Glomerular endothelial cell (primary cell): Measurements from ENCODE around the gene SLC22A4. TPM values are rescaled to one million over a fixed set of nuclear protein-coding genes. Genes with fewer than 3 reads are reported as not detected.

Experiments
- DNase-seq: peaks from one replicate; pipeline ENCODE4 v3.0.0-alpha.2; 2011; ENCODE audit warnings: low read depth, low spot score; ENCODE audit errors: extremely low read depth
- total RNA-seq: library from RNA; depleted of rRNA; stranded (reverse); fragments of >200 nt; gene quantifications from 2 replicates; pipeline ENCODE4 v1.2.3, GENCODE V29; 2015

The SLC22A4 gene
- total RNA-seq, 1 donor from 2014 or later, result 12.0 TPM

DNA sequence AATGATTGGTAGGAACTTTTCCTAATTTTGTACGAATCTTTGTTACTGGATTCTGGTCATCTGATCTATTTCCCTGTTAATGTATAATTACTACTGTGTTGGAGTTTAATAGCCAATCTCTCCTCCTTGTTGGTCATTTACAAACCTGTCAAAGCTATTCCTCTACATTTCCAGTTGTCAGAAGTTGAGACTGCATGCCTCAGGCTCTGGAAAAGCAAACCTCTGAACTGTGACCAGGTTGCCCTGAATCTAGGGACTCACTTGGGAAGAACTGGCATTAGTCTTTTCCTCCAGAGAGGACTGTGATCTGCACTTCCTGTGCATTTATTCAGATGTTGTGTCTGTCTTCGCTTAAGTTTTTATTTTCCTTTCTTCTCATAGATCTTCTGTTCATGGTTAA lies 20.6 kb upstream of the SLC22A4 start:
- DNase-seq, result no peak

DNA sequence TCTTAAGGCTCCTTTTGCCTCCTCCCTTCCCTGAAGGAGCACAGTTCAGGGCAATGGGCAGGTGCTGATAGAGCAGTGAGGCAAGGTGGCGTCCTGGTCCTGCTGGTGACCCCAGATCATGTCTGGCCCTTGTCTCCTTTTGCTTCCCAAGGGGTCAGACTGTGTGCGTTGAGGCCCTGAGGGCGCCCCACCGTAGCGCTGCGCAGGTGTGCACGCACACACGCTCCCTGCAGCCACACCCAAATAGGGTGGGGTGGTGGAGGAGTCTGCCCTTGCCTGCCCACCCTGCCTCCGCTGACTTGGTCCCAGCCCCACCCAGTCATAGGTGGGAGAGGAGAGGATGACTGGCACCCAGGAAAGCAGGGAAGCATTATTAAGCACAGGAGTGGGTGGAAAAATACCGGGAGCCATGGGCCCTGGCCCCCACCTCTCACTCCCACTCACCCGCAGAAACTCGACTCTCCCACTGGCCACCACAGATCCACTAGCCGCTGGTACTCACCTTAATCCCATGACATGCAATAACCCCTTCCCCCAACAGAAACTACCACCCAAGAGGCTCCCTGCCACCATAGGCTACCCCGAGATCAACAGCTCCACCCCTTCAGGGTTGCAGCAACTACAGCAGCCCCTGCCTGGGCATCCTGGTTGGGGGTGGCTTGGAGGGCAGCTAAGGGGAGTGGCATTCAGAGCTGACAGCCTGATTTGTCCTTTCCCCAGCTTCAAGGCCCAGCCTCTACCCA lies 20.0 kb upstream of the SLC22A4 start:
- no peak for DNase-seq

DNA sequence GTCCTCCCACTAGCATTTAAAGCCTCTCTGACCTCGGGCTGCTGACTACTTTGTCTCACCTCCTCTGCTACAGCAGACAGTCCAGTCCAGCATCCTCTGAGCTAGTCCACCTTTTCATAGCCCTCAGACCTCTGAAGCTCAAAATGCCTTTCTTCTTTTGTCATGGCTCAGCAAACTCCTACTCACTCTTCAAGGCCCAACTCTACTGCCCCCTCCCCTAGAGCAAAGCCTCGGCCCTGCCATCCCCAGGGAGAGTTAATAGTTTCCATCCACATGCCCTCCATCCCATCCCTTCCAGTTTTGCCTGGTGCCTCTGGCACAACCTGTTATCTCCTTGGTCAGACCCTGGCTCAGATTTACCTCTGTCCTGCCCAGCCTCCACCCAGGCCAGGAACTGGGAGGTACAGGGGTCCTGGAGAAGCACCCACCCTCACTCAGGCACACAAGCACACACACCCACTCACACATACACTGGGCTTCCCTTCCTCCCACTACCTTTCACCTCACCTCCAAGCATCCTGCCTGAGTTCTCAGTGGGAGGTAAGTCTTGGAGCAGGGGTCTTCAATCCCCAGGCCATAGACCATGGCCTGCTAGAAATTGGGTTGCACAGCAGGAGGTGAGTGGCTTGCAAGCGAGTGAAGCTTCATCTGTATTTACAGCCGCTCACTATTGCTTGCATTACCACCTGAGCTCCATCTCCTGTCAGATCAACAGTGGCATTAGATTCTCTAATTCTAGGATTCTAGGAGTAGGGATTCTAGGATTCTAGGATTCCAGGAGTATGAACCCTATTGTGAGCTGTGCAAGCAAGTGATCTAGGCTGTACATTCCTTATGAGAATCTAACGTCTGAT lies 18.6 kb upstream of the SLC22A4 start:
- DNase-seq, result no peak

DNA sequence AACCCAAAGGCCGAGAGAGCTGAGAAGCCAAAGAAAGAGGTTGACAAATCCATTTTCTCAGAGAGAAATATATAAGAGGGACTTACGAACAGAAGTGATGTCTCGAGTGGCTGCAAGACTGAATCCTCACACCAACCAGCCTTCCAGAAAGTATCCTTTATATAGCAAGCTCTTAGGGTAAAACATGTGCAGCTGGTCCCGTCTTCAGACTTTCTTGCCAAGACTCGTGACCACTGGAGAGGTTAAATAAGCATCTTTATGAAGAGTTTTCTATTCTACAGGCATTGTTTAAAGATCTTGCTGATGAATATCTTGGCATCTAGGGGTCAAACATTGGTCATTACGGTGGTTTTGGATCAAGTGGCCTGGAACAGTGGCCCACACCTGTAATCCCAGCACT lies 16.9 kb upstream of the SLC22A4 start:
- DNase-seq, result no peak

DNA sequence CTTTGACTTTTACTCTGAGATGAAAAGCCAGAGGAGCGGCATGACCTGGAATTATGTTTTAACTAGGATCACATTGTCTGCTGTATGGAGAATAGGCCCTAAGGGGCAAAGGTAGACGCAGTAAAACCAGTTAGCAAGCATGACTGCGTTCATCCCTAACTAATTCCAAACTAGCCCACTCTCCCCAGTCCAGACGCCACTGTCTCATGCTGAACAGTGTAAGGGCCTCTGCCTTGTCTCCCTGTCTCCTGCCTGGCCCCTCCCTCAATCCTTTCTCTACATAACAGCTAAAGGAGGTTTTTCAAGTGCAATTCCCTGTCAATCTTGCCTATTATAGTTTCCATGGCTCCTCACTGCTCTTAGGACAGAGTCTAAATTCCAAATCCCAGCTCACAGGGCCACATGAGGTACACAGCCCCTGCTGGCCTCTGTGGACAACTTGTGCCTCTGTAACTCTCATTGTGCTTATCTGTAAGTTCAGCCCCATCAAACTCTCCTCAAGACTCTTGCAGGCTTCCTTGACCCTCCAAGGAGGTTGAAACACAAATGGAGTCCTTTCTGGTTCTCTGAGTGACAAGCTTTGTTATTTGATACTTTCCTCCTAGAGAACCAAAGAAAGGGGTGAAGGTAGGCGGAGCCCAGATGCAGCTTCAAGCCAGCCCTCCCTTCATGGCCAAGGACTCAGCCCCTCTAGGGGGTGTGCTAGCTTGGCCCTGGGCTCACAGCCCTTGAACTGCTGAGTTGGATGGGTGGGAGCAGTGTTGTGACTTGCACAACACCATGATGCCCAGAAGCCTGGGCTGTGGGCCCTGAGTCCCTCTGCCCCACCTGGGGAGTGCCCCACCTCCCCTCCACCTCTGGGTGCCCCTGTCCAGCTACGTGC lies 16.0 kb upstream of the SLC22A4 start:
- no peak for DNase-seq

DNA sequence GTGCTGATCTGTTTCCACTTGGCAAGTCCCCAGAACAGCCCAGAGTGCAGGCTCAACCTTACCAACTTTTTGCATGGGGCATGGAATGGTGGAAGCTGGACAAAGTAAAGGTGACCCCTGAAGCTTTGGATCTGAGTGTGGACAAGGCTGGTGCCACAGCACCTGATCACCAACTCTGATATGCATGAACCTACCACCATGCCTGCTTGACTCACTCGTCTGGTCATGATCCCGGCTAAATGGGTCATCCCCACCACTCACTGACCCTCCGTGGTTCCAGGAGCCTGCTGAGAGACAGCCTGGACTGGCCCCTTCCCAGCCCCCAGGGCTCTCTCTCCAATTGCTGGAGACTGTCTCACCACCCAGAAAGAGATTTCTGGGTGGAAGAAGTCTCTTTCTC lies 14.4 kb upstream of the SLC22A4 start:
- no peak for DNase-seq

DNA sequence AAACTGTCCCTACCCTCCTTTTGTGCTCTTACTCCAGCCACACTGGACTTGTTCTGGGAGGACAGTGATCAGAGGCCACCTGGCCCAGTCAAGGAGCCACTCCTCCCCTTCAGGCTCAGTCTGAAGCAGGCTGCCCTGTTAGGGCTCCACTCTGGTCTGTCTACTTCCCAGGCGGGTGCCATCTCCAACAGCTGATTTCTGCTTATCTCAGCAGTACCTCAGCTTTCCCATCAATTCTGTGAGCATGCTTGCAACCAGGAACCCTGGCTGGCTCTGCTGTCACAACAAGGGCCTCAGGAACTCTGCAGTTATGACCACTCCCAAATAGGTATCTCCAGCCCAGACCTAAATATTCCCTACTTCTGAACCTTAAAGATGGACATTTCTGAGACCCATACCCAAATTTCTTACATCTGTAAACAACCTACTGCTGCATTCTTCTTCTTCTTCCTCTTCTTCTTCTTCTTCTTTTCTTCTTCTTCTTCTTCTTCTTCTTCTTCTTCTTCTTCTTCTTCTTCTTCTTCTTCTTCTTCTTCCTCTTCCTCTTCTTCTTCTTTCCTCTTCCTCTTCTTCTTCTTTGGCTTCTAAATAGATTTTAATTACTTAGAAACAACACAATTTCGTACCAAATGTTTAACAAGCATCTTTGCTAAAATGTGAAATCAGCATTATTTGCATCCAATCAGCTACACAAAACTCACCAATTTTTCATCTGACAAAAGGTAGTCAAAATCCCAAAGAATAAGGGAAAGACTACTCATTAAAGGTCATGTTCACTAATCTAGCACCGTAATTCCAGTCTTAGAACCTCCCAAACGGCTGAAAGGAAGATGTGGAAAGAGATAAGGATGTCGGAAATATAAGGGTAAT lies 13.6 kb upstream of the SLC22A4 start:
- DNase-seq, result no peak

DNA sequence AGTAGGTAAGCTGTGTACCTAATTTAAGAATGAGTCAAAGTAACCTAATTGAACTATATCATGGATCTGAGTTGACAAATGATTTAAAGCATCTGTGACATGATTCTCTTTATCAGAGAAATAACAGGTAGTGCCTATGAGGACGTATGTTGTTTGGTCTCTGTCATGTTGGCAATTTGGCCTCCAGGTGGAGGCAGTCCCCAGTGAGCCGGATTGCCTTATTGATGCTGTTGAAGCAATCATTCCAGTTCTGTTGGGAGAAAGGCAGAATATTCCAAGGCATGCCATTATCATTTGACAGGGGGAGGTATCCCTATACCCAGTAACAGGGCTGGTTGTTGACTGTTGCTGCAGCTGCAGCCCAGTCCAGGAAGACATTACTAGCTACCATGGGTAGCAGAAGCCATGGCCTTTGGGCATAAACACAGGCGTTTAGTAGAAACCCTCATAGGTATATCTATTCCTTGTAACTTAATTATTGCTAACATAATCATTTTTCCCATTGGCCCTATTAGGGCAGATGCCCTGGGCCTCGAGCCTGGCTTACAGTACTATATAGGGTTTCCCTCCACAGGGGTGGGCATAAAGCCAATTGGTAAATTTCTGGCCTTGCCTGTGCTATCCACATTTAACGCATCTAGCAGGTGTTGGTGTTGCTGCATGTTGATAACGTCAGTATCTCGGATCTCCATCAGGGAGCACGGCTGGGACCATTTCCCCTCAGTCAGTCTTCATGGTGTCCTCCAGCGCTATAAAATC lies 12.2 kb upstream of the SLC22A4 start:
- DNase-seq, result no peak

DNA sequence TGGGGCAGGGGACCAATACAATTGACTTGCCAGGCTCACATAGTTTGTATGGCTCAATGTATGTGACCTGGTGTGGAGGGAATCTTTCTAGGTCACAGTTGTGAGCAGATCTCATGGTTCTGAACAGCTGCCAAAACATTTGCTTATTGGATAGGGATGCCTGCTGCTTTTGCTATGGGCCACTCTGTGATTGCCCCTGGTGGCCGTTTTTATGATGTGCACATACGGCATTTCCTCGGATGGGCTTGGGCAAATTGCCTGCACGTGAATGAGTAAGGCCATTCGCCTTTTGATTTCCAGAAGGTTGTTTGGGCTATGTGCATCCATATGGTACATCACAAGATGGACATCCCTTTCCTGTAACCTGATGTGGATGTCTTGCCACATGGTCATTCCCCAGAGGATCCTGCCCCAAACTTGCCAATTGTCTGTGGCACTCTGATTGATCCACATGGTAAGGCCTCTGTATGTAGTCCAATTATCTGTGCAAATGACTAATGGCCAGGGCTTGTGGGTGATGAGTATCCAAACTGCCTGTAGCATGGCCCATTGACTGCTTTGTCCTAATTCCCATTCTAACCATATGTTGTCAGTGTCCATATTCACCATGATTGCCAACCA lies 10.7 kb upstream of the SLC22A4 start:
- DNase-seq, result no peak

DNA sequence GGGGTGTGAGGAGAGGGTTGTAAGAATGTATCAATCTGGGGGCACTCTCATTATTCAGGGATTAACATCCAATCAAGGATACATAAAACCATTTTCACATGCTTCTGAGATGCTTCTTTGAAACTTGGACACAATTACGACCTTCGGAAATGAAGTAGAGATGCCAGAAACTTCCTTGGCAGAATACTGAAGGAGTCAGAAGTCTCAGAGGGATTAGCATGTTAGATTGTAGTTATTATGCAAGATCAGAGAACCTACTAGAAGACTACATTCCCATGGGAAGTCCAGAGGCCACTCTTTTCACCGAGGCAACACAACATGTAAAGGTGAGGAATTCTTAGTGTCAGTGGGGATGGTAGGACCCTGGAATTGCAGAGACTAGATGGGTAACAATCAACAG lies 5.1 kb upstream of the SLC22A4 start:
- no peak for DNase-seq

DNA sequence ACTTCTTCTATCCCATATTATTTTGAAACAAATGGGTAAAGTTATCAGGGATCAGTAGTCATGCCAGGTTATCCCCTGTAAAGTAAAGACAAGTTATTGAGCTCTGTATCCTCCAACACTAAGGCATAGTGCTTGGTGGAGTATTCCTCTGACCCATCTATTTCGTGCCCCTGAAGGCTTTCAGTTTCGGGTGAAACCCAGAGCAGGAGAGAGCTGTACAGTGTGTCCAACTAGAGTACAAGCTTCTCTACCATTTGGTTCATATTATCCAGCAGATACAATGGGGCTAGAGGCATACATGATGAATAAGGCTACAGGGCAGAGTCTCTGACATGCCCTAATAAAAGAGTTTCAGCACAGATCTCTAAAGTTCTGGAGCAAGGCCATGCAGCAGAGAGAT lies 3.2 kb upstream of the SLC22A4 start:
- no peak for DNase-seq

DNA sequence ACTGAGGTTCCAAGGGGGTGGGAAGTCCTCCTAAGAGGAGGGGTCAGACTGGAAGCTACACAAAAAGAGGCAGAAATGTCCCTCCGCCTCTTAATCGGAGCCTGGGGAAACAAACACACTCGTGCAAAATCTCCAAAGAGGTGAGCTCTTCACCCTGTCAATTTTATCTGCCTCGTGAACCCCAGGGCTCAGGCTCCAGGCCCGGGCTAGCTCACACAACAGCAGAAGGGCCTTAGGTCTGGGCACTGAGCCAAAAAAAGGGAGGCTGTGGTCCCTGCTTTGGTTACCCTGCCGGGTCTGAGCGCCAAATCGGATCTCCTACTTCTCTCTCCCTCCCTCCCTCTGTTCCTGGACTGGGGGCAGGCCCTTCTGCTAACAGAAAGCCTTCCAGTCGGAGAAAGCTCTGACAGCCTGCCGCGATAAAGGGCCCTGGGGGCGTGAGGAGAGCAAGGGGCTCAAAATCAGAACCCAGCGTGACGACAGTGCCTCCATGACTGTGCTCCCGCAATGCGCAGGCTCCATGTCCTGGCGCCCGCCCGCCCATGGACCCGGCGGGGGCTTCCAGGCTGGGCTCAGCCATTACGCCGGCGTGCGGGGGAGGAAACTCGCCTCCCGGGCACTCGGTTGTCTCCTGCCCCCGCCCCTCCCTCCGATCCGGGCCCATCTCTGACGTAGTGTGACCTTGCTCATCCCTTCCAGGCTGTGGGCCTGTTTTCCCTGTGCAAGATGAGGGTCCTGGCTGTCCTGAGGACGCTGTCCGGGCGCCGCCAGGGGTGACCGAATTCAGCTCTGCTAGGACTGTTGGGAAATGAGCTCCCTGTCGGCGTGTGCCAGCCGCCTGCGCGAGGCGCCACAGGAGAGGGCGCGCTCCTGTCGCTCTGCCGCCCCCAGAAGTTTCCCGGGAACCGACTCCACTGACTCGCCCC lies 865 bp upstream of the SLC22A4 start:
- no peak for DNase-seq

DNA sequence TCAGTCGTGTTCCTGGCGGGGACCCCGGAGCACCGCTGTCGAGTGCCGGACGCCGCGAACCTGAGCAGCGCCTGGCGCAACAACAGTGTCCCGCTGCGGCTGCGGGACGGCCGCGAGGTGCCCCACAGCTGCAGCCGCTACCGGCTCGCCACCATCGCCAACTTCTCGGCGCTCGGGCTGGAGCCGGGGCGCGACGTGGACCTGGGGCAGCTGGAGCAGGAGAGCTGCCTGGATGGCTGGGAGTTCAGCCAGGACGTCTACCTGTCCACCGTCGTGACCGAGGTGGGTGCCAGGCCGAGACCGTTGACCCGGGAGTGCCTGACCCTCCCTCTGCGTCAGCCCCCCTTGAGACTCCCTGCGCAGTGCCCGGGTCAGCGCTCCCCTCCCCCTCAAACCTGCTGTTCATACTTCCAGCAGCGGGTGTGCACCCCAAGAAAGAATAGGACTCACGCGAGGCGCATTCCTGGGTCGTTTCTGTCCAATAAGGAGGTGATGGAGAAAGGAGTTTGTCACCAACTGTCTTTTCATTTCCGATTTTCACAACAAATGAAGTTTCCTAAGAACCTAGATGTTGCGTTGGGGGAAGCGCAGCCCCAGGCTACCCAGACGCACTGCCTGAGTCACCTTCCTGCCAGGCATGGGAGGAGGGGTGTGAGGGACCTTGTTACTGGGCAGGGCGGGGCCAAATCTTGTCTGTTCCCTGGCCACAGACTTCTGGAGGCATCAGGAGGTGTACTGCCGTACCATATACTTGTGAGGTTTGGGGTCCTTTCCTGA lies 722 bp downstream of the SLC22A4 start:
- DNase-seq, result peak; percentile 85

DNA sequence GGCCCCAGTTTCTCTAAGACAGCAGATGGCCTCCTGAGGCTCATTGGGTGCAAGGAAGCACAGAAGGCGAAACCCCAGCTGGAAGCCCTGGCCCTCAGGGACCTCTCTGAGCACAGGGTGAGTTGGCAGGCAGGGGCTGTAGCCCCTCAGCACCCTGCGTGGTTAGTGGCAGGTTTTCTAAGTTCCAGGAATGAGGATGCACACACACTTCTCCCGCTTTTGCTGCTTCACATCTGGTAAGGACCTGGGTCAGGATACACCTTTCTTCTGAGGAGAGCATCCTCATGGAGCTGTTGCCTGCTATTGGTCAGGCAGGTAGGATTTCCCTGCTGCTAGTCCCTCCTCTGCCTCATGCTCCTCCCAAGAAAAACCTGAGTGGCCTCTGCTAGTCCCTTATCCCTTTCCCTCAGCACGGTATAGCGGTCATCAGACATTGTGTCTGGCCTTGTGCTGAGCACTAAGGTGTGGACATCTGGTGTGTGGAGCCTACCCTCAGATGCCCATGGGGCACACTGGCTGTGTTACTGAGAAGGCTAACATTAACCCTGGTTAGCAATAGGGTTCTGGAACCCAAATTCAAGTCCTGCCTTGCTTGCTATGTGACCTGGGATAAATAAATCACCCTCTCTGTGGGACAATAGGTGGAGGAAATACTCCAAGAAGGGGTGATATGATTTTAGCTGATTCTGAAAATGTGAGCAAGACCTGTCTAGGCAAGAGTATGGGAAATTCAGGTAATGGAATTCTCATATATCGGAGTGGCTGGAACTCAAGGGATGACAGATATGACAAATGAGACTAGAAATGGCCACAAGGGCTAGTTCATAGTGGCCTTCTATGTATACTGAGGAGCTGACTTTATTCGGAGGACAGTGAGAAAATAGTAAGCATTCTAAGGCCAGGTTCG lies 1.6 kb downstream of the SLC22A4 start:
- no peak for DNase-seq

DNA sequence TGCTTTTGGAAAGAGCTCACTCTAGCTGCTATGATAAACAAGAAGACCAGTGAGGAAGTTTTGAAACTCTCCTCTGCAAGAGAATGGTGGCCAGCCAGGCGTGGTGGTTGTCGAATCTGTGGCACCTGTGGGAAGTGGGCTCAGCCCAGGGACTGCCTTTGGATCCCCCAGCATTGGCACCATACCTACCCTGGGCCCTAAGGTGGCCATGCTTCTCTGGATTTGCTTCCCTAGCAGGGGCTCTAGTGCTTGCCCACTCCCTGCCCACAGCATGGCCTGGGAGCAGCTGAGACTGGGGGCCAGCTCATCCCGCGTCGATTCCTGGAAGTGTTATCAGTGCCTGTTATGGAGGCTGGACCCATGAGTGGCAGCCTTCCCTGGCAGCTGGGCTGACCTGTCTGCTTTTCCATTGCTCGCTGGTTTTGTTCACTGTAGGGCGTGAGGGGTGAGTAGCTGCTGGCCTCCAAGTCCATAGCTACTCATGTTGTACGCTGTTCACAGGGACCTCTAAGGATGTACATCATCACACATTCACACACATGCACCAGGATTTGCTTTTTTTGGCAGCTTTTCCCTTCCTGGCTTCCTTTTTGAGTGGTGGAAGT lies 2.3 kb downstream of the SLC22A4 start:
- peak; percentile 81 for DNase-seq
